ENCODE results near the gene SYT17.

Gene SYT17

DNA sequence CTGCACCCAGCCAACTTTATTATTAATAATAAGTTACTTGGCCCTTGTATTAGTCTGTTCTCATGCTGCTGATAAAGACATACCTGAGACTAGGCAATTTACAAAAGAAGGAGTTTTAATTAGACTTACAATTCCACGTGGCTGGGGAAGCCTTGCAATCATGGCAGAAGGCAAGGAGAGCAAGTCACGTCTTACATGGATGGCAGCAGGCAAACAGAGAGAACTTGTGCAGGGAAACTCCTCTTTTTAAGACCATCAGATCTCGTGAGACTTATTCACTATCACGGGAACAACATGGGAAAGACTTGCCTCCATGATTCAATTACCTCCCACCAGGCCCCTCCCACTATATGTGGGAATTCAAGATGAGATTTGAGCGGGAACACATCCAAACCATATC, 47.7 kb downstream of the SYT17 start:
- H3K27me3 Mint-ChIP-seq (ENCODE audit: low read depth, poor library complexity): peaks cover 7% of the 10 kb centered on the region
- peaks cover 21% of the 10 kb centered on the region for H3K9me3 Mint-ChIP-seq
- no peak overlapping the region for H3K4me3 Mint-ChIP-seq
- peaks cover 5% of the 10 kb centered on the region for H3K36me3 Mint-ChIP-seq (ENCODE audit: low read depth)
- H3K4me1 Mint-ChIP-seq: peaks cover 23% of the 10 kb centered on the region
- DNase-seq: no peak
- TF ChIP-seq, protein P1, sequence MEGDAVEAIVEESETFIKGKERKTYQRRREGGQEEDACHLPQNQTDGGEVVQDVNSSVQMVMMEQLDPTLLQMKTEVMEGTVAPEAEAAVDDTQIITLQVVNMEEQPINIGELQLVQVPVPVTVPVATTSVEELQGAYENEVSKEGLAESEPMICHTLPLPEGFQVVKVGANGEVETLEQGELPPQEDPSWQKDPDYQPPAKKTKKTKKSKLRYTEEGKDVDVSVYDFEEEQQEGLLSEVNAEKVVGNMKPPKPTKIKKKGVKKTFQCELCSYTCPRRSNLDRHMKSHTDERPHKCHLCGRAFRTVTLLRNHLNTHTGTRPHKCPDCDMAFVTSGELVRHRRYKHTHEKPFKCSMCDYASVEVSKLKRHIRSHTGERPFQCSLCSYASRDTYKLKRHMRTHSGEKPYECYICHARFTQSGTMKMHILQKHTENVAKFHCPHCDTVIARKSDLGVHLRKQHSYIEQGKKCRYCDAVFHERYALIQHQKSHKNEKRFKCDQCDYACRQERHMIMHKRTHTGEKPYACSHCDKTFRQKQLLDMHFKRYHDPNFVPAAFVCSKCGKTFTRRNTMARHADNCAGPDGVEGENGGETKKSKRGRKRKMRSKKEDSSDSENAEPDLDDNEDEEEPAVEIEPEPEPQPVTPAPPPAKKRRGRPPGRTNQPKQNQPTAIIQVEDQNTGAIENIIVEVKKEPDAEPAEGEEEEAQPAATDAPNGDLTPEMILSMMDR (IDR thresholded peaks at IDR 0.05): no peak
- H3K27ac Mint-ChIP-seq: no peak overlapping the region

DNA sequence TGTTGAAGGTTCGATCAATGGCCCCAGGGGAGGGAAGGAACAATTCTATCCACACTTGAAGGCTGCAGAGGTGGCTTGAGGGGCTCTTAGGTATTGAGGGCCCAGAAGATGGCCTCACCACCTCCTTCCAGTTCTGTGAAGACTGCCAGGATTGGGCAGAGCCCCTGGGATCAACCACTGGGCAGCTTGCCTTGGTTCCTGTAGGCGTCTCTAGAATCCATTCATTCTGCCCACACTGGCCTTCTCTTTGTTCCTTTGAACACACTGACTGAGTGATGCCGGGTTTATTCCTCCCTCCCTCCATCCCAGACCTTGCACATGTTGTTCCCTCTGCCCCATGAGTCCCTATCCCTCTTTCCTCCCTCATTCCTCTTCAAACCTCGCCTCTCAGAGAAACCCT, 50.5 kb downstream of the SYT17 start:
- Mint-ChIP-seq H3K27me3 (ENCODE audit: low read depth, poor library complexity) (peaks cover 6% of the 10 kb centered on the region), H3K9me3 (peaks cover 13% of the 10 kb centered on the region), H3K36me3 (ENCODE audit: low read depth) (no peaks in the 10 kb centered on the region), H3K4me3 (no peak overlapping the region), H3K27ac (peak overlapping the region; percentile 62), H3K4me1 (peaks cover 23% of the 10 kb centered on the region)
- TF ChIP-seq, protein P1 (IDR thresholded peaks at IDR 0.05): no peak
- DNase-seq: no peak

DNA sequence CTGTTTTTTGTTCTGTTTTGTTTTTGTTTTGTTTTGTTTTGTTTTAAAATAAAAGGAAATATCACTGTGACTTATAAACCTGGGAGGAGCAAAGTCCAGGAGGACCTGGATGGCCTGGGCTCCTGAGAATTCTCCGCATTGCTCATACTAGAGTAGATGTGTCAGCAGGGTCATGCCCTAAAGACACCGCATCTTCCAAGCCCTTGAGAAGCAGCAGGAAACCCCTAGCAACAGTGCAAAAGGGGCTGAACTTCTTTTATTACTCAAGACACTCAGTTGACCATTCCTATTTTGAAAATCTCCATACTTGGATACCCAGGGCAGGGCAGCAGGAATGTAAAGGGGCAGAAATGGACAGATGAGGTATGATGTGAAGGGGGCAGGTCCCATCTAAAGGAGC, 51.8 kb downstream of the SYT17 start:
- Mint-ChIP-seq H3K9me3 (peaks cover 19% of the 10 kb centered on the region), H3K4me1 (peaks cover 23% of the 10 kb centered on the region), H3K27me3 (ENCODE audit: low read depth, poor library complexity) (peaks cover 9% of the 10 kb centered on the region), H3K27ac (peak overlapping the region; percentile 65), H3K4me3 (no peak overlapping the region), H3K36me3 (ENCODE audit: low read depth) (peaks cover 7% of the 10 kb centered on the region)
- no peak for DNase-seq
- TF ChIP-seq, protein P1 (IDR thresholded peaks at IDR 0.05): no peak

DNA sequence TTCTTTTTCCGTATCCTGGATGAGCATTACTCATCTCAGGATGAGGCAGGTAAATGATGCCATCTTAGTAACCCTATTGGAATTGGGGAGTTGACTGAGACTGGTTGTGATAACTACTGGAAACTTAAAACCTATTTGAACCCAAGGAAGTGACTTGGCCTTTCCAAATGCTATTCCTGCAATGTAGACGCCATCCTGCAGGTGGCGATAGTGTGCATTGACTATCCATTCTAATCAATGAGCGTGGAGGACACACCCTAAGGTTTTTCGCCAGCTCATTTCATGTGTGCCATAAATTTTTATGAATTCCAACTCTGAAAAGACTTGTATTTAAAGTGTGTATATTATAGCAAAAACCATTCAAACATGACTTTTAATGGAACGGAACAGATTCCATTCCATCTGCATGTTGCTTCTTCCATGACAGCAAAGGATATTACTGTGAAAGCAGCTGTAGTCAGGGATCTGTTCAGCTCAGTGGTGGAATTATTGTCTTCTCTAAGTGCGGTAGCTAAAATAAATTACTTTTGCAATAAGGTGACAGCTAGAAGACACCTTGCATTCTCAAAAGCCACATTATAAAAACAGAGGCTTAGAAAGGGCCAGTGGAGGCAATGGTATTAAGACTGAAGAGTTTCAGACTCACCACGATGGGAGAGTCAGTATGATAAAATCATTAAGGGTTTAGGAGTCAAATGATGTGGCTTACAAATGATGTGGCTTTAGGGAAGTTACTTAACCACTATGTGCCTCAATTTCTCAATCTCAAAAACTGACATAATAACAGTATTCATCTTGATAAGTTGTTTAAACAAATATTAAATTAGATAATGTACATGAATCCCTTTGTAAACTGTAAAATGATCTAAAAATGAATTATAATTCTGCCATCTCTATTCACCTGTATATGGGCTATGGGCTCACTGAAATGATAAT, 55.5 kb downstream of the SYT17 start:
- H3K36me3 Mint-ChIP-seq (ENCODE audit: low read depth): peaks cover 7% of the 10 kb centered on the region
- DNase-seq: peak; percentile 66

DNA sequence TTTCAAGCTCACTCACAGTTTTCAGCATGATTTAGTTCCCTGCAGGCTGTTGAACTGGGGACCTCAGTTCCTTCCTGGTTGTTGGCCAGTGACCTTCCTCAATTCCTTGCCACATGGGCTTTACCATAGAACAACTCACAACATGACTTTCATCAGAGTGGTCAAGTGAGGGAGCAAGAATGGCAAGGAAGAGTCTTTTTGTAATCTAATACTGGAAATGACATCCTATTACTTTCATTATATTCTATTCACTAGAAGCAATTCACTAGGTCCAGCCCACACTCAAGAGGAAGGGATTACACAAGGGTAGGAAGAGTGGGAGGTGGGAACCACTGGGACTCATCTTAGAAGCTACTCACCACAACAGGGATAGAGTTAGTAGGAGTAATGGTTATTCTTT, 57.6 kb downstream of the SYT17 start:
- Mint-ChIP-seq H3K9me3 (peaks cover 15% of the 10 kb centered on the region), H3K4me1 (no peaks in the 10 kb centered on the region), H3K36me3 (ENCODE audit: low read depth) (peaks cover 7% of the 10 kb centered on the region), H3K27ac (no peak overlapping the region), H3K27me3 (ENCODE audit: low read depth, poor library complexity) (peaks cover 17% of the 10 kb centered on the region), H3K4me3 (no peak overlapping the region)
- DNase-seq: no peak
- TF ChIP-seq, protein P1 (IDR thresholded peaks at IDR 0.05): no peak

More for the DNA sequence above, 55.5 kb downstream of the SYT17 start:
- no peak overlapping the region for H3K27ac Mint-ChIP-seq
- H3K27me3 Mint-ChIP-seq (ENCODE audit: low read depth, poor library complexity): peaks cover 14% of the 10 kb centered on the region
- H3K4me3 Mint-ChIP-seq: no peak overlapping the region
- TF ChIP-seq, protein P1 (IDR thresholded peaks at IDR 0.05): peak; percentile 68
- H3K9me3 Mint-ChIP-seq: peaks cover 15% of the 10 kb centered on the region
- peaks cover 15% of the 10 kb centered on the region for H3K4me1 Mint-ChIP-seq
